RCC 7860 (cell line): ENCODE measurements around the gene ST3GAL4.
"Not testable (repeated sequence)": the region's sequence is repeated elsewhere in the genome, so short reads cannot be mapped to it uniquely, and the experiment has no call there.

ENCODE experiments used
- DNase-seq: peaks from one replicate; pipeline ENCODE4 v3.0.0-alpha.2; 2015; ENCODE audit warnings: low spot score
- FAIRE-seq: peaks from 2 replicates; lab custom pipeline; 2012; peaks lifted over from hg19 to GRCh38; lab: Jason Lieb, UNC

ST3GAL4 gene

GRCh38 chr11:126345283-126345682, 10.2 kb upstream of the ST3GAL4 start:
- DNase-seq (no peak), FAIRE-seq (no peak)

DNA sequence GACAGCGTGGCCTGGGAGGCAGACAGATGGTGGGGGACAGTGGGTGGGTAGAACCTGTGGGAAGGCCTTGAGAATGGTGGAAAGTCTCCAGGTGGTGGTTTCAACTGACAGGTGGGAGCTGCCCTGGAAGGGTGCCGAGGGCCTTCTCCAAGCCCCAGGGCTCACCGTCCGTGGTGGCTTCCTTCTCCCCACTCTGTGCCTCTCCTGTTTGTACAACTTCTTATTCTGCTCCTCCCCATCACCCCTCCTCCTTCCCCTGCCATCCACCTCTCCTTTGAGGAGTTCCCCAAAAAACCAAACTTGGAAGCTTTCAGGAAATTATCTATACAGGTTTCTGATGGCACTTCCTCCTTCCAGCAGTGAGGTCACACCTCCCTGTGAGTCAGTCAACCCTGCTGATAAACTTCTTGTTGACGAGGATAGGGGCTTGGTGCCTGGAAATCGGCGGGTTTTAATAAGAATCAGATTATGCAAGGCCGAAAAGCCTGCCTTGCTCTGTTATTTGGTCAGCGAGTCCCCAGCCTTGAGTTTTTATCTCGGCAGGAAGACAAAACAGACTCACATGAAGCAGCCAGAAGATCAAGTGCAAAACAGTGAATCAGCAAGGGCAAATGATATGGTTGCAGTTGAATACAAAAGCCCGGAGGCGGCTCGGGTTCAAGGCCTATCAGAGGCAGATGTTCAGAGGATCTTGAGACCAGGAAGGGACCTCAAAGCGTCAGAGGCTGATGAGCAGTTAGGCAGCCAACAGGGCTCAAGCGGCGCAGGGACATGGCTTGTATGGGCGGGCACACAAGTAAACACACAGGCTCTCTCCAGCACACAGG, 9.5 kb upstream of the ST3GAL4 start:
- no peak for DNase-seq
- no peak for FAIRE-seq

DNA sequence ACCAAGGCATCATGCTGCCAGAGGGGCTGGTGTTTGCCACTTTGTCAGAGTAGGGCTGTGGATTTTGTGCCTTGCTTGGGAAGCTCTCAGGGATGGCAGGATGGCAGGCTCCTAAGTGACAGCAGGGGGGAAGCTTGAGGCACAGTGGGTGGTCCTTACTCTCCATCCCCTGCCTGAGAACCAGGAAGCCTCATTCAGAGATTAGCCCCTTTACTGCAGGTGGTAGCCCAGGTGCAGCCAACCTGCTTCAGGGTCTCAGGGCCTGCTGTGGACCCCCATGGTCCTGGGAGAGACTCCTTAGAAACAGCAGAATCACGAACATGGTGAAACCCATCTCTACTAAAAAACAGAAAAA, 8.9 kb upstream of the ST3GAL4 start:
- DNase-seq, result no peak
- FAIRE-seq, result no peak

- not testable (repeated sequence) for DNase-seq, FAIRE-seq
Observed at GRCh38 chr11:126346946-126347345, 8.5 kb upstream of the ST3GAL4 start.

DNA sequence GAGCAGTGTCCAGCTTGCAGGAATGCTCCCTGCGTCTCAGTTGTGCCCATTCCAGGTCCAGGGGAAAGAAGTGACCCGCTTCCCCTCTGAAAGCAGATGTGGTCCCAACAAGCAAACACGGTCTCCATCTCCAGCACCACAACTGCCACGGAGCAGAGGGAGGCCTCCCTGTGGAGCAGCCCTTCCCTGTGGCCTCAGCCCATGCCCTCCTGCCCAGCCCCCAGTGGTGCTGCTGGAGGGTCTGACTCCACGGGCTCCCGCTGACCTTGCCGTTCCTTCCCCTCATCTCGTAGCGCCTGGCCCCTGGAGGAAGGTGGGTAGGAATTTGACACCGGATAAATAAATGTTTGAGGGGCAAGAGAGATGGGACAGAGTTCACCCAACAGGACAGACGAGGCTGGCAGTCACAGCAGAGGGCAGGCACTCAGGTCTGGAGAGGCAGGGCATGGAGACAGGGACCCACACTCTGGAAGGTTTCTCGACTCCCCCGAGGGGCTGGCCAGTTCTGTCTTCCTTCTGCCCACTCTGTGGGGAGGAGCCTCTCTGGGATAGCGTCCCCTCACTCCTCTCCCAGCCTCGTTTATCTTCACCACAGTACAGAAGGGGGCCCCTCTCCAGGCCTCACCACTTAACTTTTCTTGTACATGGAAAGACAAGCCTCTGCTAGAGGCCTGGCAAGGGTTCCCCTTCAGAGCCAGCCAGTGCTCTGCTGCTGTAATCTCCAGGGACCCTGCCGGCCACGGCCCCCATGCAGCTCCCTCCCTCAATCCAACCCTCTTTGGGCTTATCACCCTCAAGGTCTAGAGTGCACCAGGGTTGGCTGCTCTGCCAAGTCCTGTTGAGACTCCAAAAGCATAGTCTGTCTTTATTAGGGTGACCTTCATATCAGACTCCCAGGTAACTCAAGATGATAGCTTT, 7.5 kb upstream of the ST3GAL4 start:
- DNase-seq, result no peak
- FAIRE-seq, result no peak

GRCh38 chr11:126348806-126349582, 6.5 kb upstream of the ST3GAL4 start:
- DNase-seq (no peak), FAIRE-seq (no peak)

DNA sequence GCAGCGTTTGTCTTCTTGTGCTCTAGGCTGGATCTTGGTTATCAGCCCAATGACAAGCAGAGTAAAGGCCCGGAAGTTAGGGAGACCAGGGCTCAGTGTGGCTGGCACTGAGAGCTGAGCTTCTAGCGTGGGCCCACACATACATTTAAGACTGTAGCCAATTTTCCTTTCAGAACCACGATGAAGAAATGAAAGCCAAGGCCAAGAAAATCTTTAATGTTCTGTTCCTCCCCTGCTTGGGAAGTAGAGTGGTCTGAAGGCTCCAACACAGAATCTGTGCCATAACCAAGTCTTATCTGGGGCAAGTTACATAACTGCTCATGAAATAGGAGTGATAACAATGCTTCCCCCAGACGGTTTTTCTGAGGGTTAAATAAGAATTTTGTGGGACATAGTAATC, 4.7 kb upstream of the ST3GAL4 start:
- no peak for DNase-seq

DNA sequence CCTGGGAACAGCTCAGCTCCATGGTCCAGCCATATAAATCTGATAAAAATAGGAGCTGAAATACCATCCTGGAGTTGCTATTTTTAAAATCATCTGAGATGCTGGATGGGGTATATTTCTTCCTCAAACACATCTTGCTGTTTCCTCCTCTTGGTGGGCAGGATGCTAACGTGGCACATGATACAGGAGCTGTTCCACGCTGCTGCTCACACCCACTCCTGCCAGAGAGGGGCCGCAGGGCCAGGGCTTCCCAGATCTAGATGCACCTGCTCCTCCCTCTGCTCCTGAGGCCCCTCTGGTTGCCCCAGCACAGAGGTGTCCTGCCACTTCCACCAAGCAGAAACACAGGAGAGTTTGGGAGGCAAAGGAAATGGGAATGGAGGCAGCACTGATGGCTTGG, 3.3 kb upstream of the ST3GAL4 start:
- DNase-seq (no peak), FAIRE-seq (no peak)

More for the DNA sequence above, 4.7 kb upstream of the ST3GAL4 start:
- FAIRE-seq, result no peak

- DNase-seq, result peak; percentile 78
Observed at GRCh38 chr11:126352934-126353801, 2.3 kb upstream of the ST3GAL4 start.

GRCh38 chr11:126354631-126355323, 709 bp upstream of the ST3GAL4 start:
- DNase-seq (no peak), FAIRE-seq (no peak)

More at GRCh38 chr11:126352934-126353801, 2.3 kb upstream of the ST3GAL4 start:
- peak; percentile 50 for FAIRE-seq

- FAIRE-seq, result no peak
- no peak for DNase-seq
Observed at GRCh38 chr11:126355926-126356897, 726 bp downstream of the ST3GAL4 start.

DNA sequence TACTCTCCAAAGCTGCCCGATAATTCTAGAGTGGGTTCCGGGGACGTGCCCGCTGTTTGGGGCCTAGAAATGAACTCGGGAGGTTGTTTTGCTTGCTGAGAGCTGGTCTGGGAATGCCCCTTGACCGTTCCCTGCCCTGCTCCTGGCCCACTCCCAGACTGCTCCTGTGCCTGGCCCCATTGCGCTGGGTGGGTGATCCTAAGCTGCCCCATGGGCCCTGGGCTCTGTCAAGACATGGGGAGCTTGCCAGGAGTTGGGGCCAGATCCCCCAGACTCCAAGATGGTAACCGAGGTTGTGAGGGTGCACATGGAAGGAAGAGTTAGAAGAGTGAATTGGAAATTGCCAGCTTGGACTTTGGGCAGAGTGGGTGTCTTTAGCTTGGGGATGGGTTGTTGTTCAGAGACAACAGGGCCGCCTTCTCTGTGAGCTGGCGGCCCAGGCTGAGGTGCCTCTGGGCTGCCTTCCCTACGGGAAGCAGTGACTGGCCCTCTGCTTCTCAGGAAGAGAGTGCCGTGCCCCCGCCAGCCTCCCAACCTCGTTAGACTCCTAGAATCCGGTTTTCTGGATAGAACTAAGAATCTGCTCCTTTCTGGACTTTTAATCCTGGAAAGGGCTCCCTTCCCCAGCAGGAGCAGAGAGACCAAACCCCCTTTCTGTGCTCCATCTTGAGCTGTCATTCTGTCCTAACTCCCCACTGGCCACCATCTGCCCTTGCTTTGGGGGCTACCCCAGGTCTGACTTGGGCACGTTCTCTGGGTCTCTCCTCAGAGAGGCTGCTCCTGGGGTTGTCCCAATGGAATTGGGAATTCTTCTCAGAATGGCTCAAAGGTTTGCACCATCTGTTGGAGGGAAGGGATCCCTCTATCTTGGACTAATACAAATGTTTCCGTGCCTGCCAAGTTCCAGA, 1.8 kb downstream of the ST3GAL4 start:
- DNase-seq (no peak), FAIRE-seq (no peak)

GRCh38 chr11:126357969-126358762, 2.7 kb downstream of the ST3GAL4 start:
- DNase-seq (no peak), FAIRE-seq (no peak)

- no peak for FAIRE-seq
- DNase-seq, result no peak
Observed at GRCh38 chr11:126358763-126359160, 3.3 kb downstream of the ST3GAL4 start.

- DNase-seq (no peak), FAIRE-seq (no peak)
Observed at GRCh38 chr11:126359431-126360048, 4.1 kb downstream of the ST3GAL4 start.

GRCh38 chr11:126360049-126360446, 4.6 kb downstream of the ST3GAL4 start:
- DNase-seq (no peak), FAIRE-seq (no peak)
